ENCODE data around the gene SPTBN1.

Gene SPTBN1

GRCh38 chr2:54704688-54705605 is 248.8 kb downstream of the SPTBN1 start:
- DNase-seq (ENCODE audit: low spot score), result peak; percentile 55

DNA sequence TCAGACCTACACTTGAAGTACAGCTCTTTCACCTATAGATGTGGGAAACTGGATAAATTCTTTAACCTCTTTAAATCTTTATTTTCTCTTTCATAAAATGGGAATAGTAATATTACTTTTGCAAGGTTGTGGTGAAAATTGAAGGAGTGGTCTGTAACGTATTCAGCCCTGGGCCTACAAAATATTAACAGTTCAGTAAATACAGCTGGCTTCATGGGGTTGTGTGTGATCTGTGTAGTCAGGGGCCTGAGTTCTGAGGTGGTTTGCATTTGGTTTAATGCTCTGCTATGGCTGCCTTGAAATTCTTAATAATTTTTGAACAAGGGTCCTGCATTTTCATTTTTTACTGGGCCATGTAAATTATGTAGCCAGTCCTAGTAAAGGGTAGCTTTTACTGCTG is 250.5 kb downstream of the SPTBN1 start:
- no peak for DNase-seq (ENCODE audit: low spot score)

DNA sequence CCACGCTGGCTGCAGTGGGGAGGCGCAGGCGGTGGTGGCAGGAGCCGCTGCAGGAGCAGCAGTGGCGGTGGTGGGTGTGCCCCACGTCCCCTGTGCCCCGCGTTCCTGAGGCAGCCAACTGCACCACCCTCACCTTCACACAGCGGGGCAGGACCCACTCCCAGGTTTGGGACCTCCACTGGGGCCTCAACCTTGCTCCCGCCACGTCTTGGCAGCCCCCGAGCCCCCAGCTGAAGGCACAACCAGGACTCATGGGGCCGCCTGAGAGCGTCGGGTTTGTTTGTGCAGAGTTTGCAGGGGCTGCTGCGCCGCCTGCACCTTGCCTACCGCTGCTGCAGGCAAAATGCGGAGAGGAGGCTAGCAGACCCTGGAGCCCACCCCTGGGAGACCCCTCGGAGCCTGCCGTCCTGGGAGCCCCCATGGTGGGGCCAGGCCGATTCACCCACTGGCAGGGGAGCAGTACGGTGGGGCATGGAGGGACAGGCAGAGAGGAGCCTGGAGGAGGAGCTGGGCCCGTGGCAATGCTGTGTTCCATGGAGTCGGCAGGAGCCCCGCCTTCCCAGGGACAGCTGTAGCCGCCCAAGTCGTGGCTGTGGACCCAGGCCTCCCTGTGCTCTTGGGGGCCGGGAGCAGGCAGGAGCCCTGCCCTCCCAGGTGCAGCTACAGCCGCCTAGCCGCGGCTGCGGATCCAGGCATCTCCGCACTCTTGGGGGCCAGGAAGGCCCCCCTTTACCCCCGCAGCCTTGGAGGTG is 252.6 kb downstream of the SPTBN1 start:
- DNase-seq (ENCODE audit: low spot score), result peak; percentile 15

GRCh38 chr2:54709336-54709809 is 253.2 kb downstream of the SPTBN1 start:
- no peak for DNase-seq (ENCODE audit: low spot score)

GRCh38 chr2:54710216-54710615 is 254.1 kb downstream of the SPTBN1 start:
- DNase-seq (ENCODE audit: low spot score), result no peak

DNA sequence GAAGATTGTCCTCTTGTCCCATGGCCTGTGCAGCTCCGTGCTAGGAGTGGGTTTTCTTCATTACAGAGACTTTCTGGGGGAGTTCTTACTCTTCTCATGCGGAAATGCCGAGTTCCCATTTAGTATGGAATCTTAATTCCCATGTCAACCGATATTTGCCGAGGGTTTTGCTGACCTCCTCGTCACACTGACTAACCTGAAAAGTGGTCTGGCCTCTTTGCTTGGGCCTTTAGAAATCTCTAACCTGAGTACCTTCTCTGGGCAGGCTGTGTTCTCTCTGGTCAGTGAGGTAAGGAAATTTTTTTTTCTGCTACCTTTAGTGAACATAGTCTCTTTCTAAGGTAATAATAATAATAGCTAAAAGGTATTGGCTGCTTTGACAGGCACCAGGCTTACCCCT is 256.4 kb downstream of the SPTBN1 start:
- DNase-seq (ENCODE audit: low spot score), result no peak

DNA sequence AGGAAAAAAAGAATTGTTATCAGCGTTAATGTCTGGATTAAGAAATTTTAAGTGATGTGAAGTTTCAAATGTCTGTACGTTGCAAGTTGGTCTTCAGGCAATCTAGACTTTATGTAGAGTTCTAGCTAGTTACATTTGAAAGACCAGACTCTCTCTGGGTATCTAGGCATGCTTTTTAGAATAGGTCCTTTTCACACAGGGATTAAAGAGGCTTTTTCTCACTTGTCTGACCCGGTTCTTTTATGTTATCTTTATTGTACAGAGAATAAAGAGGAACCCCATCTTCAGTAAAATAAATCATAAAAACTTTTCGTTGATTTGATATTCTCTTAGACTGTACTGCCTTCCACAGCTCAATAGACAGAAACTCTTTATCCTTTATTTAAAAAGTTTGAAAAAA is 258.9 kb downstream of the SPTBN1 start:
- no peak for DNase-seq (ENCODE audit: low spot score)

DNA sequence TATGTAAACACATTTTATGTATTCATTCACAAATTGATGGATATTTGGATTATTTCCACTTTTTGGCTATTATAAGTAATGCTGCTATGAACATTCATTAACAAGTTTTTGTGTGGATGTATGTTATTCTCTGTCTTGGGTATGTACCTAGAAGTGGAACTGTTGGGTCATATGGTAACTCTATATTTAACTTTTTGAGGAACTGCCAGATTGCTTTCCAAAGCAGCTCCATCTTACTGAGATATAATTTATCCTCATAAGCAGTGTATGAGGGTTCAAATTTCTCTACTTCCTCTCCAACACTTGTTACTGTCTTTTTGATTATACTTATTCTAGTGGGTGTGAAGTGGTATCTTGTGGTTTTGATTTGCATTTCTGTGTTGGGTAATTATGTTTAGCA is 260.2 kb downstream of the SPTBN1 start:
- DNase-seq (ENCODE audit: low spot score), result no peak

DNA sequence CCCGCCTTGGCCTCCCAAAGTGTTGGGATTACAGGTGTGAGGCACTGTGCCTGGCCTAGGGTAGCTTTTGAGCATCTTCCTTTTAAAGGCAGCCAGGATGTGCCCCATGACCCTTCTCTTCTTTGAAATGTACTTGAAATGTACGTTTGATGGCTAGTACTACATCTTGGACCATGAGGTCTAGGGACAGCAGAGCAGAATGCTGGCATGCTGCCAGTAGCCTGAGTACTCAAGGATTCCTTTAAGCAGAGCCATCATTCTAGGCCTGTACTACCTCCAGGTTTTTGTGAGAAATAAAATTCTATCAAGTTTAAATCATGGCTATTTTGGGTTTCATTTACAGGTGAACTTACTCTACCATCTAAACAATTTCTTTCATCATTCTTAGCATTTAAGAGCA is 264.4 kb downstream of the SPTBN1 start:
- DNase-seq (ENCODE audit: low spot score), result no peak

All from AG08395 (cell line).